Stimulated activated CD4-positive, alpha-beta T cell treated with anti-CD3 and anti-CD28 coated beads, Interleukin-2, amount 100 ng/mL, for 4 hours (primary cell): Measurements from ENCODE around the gene EBLN2.

Experiments used
- DNase-seq: peaks from one replicate; pipeline ENCODE4 v3.0.0-alpha.2; 2020; ENCODE audit warnings: low read depth

EBLN2 gene

DNA sequence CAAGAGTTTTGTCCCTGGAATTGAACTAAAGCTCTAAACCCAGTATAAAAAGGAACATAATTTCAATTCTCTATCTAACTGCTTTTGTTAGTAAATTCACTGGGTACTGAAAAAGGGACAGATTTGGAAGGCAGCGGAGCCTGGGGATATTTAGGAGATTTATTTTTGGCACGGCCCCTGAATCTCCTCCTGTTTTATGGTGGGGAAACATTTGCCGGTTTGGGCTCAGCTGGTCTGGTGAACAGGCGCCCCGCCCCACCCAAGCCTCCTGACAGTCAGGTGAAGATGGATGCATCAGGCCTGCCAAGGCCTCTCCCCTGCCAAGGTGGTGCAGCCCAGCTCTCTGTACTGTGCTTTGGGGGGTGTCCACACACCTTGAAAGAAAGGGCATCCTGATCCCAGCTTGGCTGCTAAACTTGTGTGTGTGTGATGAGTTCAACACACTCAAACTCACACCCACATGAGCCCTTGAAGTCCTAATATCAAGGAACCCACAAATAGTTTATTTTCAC lies 46.3 kb downstream of the EBLN2 start:
- no peak for DNase-seq

DNA sequence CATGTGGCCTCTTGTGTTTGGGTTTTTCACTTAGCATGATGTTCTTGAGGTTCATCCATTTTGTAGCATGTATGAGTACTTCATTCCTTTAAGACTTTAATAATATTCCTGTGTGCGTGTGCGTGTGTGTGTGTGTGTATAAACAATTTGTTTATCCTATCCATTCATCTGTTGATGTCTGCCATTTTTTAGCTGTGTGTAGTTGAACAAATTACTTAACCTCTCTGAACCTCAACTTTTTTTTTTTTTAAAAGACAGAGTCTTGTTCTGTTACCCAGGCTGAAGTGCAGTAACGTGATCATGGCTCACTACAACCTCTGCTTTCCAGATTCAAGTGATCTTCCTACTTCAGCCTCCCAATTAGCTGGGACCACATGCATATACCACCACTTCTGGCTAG lies 47.3 kb downstream of the EBLN2 start:
- DNase-seq: no peak

DNA sequence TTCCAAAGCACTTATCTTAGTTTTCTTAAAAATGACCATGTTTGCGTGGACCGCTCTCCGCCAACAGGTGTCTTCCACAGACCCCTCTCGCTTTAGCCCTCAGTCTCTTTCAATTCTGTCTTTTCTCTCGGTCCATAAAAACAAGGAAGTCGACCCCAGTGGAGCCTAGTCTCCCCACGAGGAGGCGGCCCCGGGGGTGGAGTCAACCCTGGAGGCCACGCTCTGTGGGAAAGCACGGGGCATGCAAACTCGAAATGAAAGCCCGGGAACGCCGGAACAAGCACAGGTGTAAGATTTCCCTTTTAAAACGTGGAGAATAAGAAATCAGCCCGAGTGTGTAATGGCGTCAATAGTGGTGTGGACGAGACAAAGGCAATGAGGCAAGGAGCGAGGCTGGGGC lies 49.1 kb downstream of the EBLN2 start:
- DNase-seq: no peak
